GM19438 (cell line): ENCODE results near the gene ANO5.

Experiments used
- ATAC-seq: cut with Tn5 transposase; IDR thresholded peaks from one replicate; pipeline ENCODE4 v1.9.1; 2021; ENCODE audit warnings: low read depth; ENCODE audit not compliant: unreplicated experiment

Gene ANO5

GRCh38 chr11:22192642-22193347 lies at the start of gene ANO5:
Gene ANO5 (plus strand): TSS chr11:22193085. CDS start chr11:22193493, 408 bp downstream.
- ATAC-seq: peak; percentile 50

DNA sequence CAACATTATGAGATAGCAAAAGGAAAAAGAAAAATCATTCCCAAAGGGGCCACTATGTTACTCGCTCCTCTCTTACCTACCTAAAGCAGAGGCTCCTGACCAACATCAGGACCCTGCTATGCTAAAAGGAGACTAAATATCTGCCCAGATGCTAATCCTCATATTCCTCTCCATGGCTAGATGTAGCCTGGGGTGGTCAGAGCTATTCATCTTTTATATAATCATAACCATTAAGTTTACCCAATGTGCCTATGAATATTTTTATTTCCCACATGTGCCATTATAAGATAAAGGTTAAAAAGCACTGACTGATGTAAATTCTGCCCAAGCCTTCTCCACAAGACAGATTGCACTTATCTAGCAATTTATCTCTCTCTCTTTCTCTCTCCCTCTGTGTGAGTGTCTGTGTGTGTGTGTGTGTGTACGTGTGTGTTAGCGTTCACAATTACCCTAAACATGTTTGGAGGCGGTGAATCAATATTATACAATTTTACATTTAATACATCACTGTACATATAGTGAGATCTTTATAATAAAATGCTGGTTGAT lies 41.2 kb upstream of the ANO5 start:
- no peak for ATAC-seq

DNA sequence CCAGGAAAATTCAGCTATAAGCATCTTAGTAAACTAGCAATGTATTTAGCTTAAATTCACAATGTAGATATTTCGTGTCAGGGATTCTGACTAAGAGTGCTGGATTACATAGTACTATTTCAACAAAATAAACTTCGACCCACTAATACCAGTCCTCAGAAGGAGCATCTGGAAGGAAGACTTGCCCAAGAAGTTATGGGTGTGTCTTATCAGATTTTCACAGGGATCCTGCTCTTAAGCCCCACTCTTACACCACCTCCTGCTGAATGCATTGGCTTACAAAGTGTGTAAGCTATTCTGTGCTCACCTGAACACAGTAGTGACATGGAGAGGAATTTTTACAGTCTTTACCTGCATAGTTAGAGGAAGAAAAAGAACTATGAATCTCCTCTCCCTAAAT lies 35.4 kb upstream of the ANO5 start:
- no peak for ATAC-seq

DNA sequence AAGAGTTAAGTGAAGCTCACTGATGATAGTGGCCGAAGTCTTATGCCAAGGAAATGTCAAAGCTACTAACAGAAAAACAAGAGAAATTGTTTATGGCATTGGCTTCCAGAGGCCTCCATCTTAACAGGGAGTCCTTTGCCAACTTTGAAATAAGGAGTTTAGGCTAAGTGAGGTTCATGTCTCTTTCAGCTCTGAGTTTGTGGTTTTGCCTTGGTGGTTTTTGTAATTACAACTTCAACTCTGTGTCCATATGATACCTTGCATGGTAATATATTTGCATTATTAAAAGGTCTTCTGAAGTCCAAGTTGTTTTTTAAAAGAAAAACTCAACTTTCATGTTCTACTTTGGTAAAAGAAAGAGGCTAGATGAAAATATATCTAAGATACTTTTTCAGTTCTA lies 31.4 kb upstream of the ANO5 start:
- no peak for ATAC-seq

DNA sequence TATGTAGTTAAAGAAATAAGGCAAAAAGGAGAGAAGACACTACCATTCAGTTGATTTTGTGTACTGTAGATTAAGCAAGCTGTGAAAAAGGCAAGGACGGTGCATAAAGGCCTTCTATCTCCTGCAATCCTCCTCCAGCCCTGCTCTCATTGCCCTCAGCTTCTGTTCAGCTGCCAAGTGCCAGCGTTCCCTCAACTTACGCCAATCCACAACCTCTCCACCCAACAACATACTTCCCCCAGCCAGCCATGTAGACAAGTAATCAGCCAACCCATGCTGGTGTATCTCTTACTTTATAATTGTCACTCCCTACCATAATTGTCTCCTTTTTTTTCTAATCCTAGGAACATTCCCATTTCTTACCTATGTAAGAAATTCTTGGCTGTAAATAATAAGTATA lies 30.1 kb upstream of the ANO5 start:
- ATAC-seq: peak; percentile 6

GRCh38 chr11:22163394-22163797 lies 29.5 kb upstream of the ANO5 start:
- ATAC-seq: peak; percentile 85

DNA sequence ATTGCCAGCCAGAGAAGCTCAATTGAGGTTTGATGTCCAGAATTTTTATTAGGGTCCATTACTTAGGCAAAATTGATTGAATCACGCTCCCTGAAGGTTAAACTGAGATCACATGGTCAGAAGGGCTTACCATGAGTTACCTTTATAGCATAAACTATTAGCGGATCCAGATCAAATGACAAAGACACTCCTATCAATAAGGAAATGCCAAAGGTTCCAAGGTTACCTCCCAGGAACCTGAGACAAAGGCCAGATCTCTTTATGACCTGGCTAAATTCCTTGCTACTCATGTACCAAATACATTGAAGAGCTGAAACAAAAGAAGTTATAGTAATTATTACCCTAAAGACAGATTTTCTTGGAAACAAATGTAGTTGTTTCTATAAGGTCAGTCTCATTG lies 27.8 kb upstream of the ANO5 start:
- ATAC-seq: no peak

DNA sequence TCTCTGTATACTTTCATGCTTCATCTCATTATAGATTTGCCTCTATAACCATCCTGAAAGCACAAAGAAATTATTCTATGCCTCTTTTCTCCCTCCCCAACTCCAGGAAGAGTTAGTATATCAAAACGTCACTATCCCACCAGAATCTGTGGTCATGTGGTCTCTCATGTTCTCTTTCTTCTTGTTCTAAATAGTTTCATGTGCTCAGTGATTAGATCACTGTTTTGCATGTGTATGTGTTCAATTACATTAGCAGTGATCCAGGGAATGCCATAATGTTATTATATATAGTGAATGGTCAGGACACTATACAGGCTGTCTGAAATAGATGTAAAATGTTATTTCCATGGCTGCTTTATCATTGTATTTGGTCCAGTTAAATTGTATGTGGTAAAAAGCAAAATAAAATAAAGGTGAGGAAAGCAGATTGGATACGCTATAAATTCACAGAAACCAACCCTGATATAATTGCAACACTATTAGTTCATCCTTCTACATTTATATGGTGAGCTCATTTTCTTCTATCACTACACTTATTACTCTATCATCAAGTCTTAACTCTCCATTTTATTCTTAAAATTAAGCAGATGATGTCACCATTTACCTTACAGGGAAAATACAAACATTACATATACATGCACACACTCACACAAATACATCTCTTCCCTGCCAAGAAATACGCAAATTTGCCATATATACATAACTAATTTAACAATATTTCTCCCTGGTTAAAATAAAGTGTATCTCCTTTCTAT lies 26.9 kb upstream of the ANO5 start:
- ATAC-seq: no peak

GRCh38 chr11:22169833-22170232 lies 23.1 kb upstream of the ANO5 start:
- ATAC-seq: no peak

DNA sequence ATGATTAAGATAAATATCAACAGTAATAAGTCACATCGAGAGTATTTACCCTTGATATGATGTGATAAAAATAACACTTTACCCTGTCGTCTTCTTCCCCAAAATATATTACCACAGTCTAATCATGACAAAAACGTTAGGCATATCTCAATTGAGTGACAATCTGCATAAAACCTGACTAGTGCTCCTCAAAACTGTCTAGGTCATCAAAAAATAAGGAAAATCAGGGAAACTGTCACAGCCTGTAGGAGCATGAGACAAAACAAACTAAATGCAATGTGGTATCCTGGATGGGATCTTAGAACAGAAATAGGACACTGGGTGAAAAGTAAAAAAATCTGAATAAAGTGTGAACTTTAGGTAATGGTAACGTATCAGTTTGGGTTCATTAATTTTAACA lies 19.4 kb upstream of the ANO5 start:
- ATAC-seq: no peak

GRCh38 chr11:22177186-22177585 lies 15.7 kb upstream of the ANO5 start:
- no peak for ATAC-seq

DNA sequence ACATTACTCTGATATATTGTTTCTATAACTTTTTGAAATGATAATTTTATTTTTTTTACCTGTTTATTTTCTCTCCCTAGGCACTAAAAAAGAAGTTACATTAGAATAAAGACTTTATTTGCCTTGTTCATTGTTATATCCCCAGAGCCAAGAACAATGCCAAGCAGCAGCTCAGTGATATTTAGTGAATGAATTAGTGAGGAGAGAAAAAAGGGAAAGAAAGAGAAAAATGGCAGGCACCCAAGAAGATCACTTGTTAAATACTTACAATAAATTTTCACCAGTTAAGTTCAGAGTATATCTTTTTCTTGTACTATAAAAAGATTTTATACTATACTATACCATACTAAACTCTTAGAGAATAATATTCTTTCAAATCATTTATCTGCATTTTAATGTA lies 13.3 kb upstream of the ANO5 start:
- no peak for ATAC-seq

DNA sequence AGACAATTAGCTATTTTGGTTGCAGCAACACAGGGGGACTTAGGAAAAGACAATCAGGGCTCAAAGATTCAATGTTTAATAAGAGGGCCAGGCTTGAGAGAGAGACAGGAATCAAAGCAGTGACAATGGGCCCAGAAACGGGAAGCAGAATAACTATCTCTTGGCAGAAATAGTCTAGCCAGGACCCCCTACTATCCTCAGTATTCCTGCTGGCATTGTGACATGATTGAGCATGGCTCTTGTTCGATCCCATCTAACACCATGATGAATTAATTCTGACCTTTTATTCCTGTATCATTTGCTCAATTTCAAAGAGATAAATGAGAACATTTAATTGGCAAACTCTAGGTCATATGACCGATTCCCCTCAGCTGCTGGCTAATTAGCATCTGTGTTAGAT lies 12.8 kb upstream of the ANO5 start:
- ATAC-seq: no peak

GRCh38 chr11:22189660-22190059 lies 3.2 kb upstream of the ANO5 start:
- no peak for ATAC-seq

DNA sequence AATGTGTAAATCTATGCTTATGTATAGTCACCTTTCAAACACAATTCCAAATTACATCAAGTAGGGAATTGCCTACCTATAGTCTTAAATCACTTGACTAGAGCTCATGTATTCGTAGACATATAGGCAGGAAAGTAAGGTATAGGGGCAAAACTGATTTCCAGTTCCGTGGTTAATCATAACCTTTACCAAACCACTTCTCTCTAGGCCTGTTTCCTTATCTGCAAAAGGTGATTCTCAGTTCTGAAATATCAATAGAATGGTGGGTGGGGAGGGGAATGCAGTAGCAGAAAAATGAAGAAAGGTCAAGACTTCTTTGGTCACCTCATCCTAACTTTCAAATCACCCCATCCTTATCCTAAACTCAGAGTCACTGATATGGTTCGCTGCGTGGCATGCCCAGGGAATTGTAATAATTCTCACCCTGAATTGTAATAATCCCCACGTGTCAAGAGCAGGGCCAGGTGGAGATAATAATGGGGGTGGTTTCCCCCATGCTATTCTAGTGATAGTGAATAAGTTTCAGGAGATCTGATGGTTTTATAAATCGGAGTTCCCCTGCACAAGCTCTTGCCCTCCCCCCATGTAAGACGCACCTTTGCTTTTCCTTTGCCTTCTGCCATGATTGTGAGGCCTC lies 1.9 kb upstream of the ANO5 start:
- peak; percentile 42 for ATAC-seq

- peak; percentile 9 for ATAC-seq
Observed at GRCh38 chr11:22192289-22192641, 620 bp upstream of the ANO5 start.

GRCh38 chr11:22193348-22194051 lies 615 bp downstream of the ANO5 start:
- ATAC-seq: peak; percentile 45

DNA sequence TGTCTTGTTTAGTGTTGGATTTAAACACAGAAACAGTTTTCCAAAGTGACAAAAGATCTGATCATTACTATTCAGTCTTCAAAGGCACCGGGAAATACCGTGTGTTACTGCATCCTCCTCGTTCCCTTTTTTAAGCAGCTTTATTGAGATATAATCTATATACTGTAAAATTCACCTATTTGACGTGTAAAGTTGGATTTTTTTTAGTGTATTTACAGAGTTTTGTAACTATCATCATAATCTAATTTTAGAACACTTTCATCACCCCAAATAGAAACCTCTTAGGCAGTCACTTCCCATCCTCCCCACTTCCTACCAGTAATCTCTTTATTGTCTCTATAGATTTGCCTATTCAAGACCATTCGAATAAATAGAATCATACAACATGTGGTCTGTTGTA lies 1.4 kb downstream of the ANO5 start:
- no peak for ATAC-seq

GRCh38 chr11:22194907-22195306 lies 2.0 kb downstream of the ANO5 start:
- ATAC-seq: no peak

GRCh38 chr11:22197139-22198005 lies 4.5 kb downstream of the ANO5 start:
- ATAC-seq: no peak
